Osteoblast (primary cell): Measurements from ENCODE around the gene DIS3L2. TPM values are rescaled to one million over a fixed set of nuclear protein-coding genes. Genes with fewer than 3 reads are reported as not detected.

Source experiments
- DNase-seq: peaks from one replicate; pipeline ENCODE4 v3.0.0; 2011; ENCODE audit warnings: low spot score, mixed read lengths; ENCODE audit not compliant: insufficient read length; ENCODE audit errors: missing footprints
- H2AFZ ChIP-seq: 2 replicates; pipeline ENCODE4 v1.6.0; 2011; ENCODE audit warnings: mild to moderate bottlenecking, low read length
- H3K27ac ChIP-seq: 2 replicates; pipeline ENCODE4 v1.5.1; 2011; ENCODE audit warnings: mild to moderate bottlenecking, low read depth, low read length, moderate library complexity
- H3K27me3 ChIP-seq: 2 replicates; pipeline ENCODE4 v1.6.0; 2012; ENCODE audit warnings: mild to moderate bottlenecking, control low read depth, inconsistent platforms, low read length, moderate library complexity; ENCODE audit not compliant: insufficient read depth
- H3K36me3 ChIP-seq: 2 replicates; pipeline ENCODE4 v1.5.1; 2011; ENCODE audit warnings: mild to moderate bottlenecking, low read length, control low read depth, moderate library complexity; ENCODE audit not compliant: insufficient read depth
- H3K4me1 ChIP-seq: 2 replicates; pipeline ENCODE4 v1.5.1; 2011; ENCODE audit warnings: mild to moderate bottlenecking, low read length, control low read depth, moderate library complexity; ENCODE audit not compliant: insufficient read depth
- H3K4me2 ChIP-seq: 2 replicates; pipeline ENCODE4 v1.6.0; 2011; ENCODE audit warnings: mild to moderate bottlenecking, low read length; ENCODE audit not compliant: insufficient read depth
- H3K4me3 ChIP-seq: fragments of 200-600 bp; sonication (generic); 3 replicates; pipeline ENCODE4 v1.5.1; 2012; ENCODE audit warnings: mild to moderate bottlenecking, low read length, inconsistent platforms; ENCODE audit not compliant: insufficient read depth
- H3K79me2 ChIP-seq: 2 replicates; pipeline ENCODE4 v1.6.0; 2012; ENCODE audit warnings: mild to moderate bottlenecking, low read length, control low read depth, inconsistent platforms; ENCODE audit not compliant: insufficient read depth
- H3K9me3 ChIP-seq: 2 replicates; pipeline ENCODE4 v1.5.1; 2011; ENCODE audit warnings: low read depth, low read length, control low read depth
- H4K20me1 ChIP-seq: 2 replicates; pipeline ENCODE4 v1.6.0; 2012; ENCODE audit warnings: mild to moderate bottlenecking, low read length, control low read depth; ENCODE audit not compliant: insufficient read depth
- CTCF ChIP-seq: IDR thresholded peaks from 2 replicates; pipeline ENCODE4 v1.5.1; 2011; ENCODE audit warnings: mild to moderate bottlenecking, low read depth, low read length, moderate library complexity; ENCODE audit errors: extremely low read depth
- total RNA-seq: library from RNA; depleted of rRNA; stranded (reverse); fragments of >200 nt; gene quantifications from 2 replicates; pipeline ENCODE4 v1.2.3, GENCODE V29; 2012

Gene DIS3L2
- total RNA-seq, 1 donor, result 28.2 TPM

- Histone ChIP-seq H3K27me3 (no peaks in the 10 kb centered on the region), H3K9me3 (no peaks in the 10 kb centered on the region), H2AFZ (no peak overlapping the region), H4K20me1 (peaks cover 15% of the 10 kb centered on the region), H3K36me3 (no peaks in the 10 kb centered on the region), H3K4me2 (no peak overlapping the region), H3K27ac (no peak overlapping the region), H3K4me3 (no peak overlapping the region), H3K79me2 (no peaks in the 10 kb centered on the region), H3K4me1 (peaks cover 15% of the 10 kb centered on the region)
- DNase-seq, result peak; percentile 84
- TF ChIP-seq CTCF, result no peak
Observed at GRCh38 chr2:232319803-232320442, 358.4 kb downstream of the DIS3L2 start.

GRCh38 chr2:232320443-232320803 lies 358.9 kb downstream of the DIS3L2 start:
- DNase-seq, result no peak
- no peak overlapping the region for H3K27ac ChIP-seq
- no peak overlapping the region for H2AFZ ChIP-seq
- no peaks in the 10 kb centered on the region for H3K27me3 ChIP-seq
- H3K4me1 ChIP-seq, result peaks cover 10% of the 10 kb centered on the region
- no peaks in the 10 kb centered on the region for H3K9me3 ChIP-seq
- H4K20me1 ChIP-seq, result peaks cover 16% of the 10 kb centered on the region
- TF ChIP-seq CTCF, result no peak
- H3K4me3 ChIP-seq, result no peak overlapping the region
- H3K4me2 ChIP-seq, result no peak overlapping the region
- H3K79me2 ChIP-seq, result no peaks in the 10 kb centered on the region
- H3K36me3 ChIP-seq, result no peaks in the 10 kb centered on the region

GRCh38 chr2:232321156-232321816 lies 359.8 kb downstream of the DIS3L2 start:
- H3K27ac ChIP-seq, result no peak overlapping the region

More at GRCh38 chr2:232321156-232321816, 359.8 kb downstream of the DIS3L2 start:
- no peak overlapping the region for H3K4me2 ChIP-seq
- peaks cover 22% of the 10 kb centered on the region for H4K20me1 ChIP-seq
- H3K9me3 ChIP-seq, result no peaks in the 10 kb centered on the region
- no peak overlapping the region for H3K4me3 ChIP-seq
- no peaks in the 10 kb centered on the region for H3K27me3 ChIP-seq
- no peak for TF ChIP-seq CTCF
- peaks cover 3% of the 10 kb centered on the region for H3K4me1 ChIP-seq
- H3K36me3 ChIP-seq, result no peaks in the 10 kb centered on the region
- DNase-seq, result no peak
- H2AFZ ChIP-seq, result no peak overlapping the region
- H3K79me2 ChIP-seq, result no peaks in the 10 kb centered on the region
